Mesenchymal stem cell (in vitro differentiated cells and primary cell): Measurements from ENCODE around the gene KRTAP3-1.

ENCODE experiments used
- DNase-seq: peaks from one replicate; pipeline ENCODE4 v3.0.0-alpha.2; 2013
- H2AFZ ChIP-seq: one replicate; pipeline ENCODE4 v1.6.1; 2013; ENCODE audit warnings: low read depth, mild to moderate bottlenecking, control low read depth, inconsistent platforms, low read length, moderate library complexity
- H2AK5ac ChIP-seq: 2 replicates; pipeline ENCODE4 v1.6.1; 2013; ENCODE audit warnings: low read length, moderate library complexity, mild to moderate bottlenecking, inconsistent platforms; ENCODE audit not compliant: severe bottlenecking
- H2BK120ac ChIP-seq: one replicate; pipeline ENCODE4 v1.6.1; 2013; ENCODE audit warnings: low read depth, mild to moderate bottlenecking, inconsistent platforms, low read length, moderate library complexity
- H2BK12ac ChIP-seq, 2 experiments: one replicate each; pipeline ENCODE4 v1.6.1; 2013; ENCODE audit warnings: inconsistent platforms in 2 of 2, low read length in 2 of 2, mild to moderate bottlenecking in 2 of 2, moderate library complexity in 2 of 2, control low read depth in 1 of 2
- H2BK15ac ChIP-seq: one replicate; pipeline ENCODE4 v1.6.1; 2013; ENCODE audit warnings: mild to moderate bottlenecking, low read depth, inconsistent platforms; ENCODE audit not compliant: poor library complexity, severe bottlenecking
- H2BK5ac ChIP-seq: 2 replicates; pipeline ENCODE4 v1.6.1; 2013; ENCODE audit warnings: low read depth, mild to moderate bottlenecking, low read length, control low read depth, inconsistent platforms; ENCODE audit not compliant: poor library complexity, severe bottlenecking
- H3K14ac ChIP-seq, 2 experiments: one replicate each; pipeline ENCODE4 v1.6.1; 2013; ENCODE audit warnings: inconsistent platforms in 2 of 2, low read length in 2 of 2, control low read depth in 1 of 2, mild to moderate bottlenecking in 1 of 2, moderate library complexity in 1 of 2
- H3K18ac ChIP-seq, 2 experiments: one replicate each; pipeline ENCODE4 v1.6.1; 2013; ENCODE audit warnings: inconsistent platforms in 2 of 2, low read length in 2 of 2, control low read depth in 1 of 2, low read depth in 1 of 2, mild to moderate bottlenecking in 1 of 2
- H3K23ac ChIP-seq, 2 experiments: one replicate each; pipeline ENCODE4 v1.6.1; 2013; ENCODE audit warnings: inconsistent platforms in 2 of 2, low read length in 2 of 2, mild to moderate bottlenecking in 2 of 2, moderate library complexity in 2 of 2, control low read depth in 1 of 2
- H3K27ac ChIP-seq: 2 replicates; pipeline ENCODE4 v1.5.1; 2013; ENCODE audit warnings: mild to moderate bottlenecking, moderate library complexity, low read length, control low read depth, inconsistent platforms; ENCODE audit not compliant: poor library complexity, severe bottlenecking
- H3K27me3 ChIP-seq, 2 experiments: 2 replicates each; pipeline versions ENCODE4 v1.6.1 to v1.7.0; 2013; ENCODE audit warnings: low read length in 2 of 2, mild to moderate bottlenecking in 2 of 2, moderate library complexity in 2 of 2, control low read depth in 1 of 2, inconsistent platforms in 1 of 2; ENCODE audit not compliant: control insufficient read depth in 1 of 2, insufficient read depth in 1 of 2
- H3K36me3 ChIP-seq, 2 experiments: 2 replicates each; pipeline versions ENCODE4 v1.6.1 to v1.7.0; 2013; ENCODE audit warnings: low read length in 2 of 2, control low read depth in 1 of 2, inconsistent platforms in 1 of 2, low read depth in 1 of 2, mild to moderate bottlenecking in 1 of 2; ENCODE audit not compliant: insufficient read depth in 2 of 2, control insufficient read depth in 1 of 2
- H3K4ac ChIP-seq, 2 experiments: one replicate each; pipeline ENCODE4 v1.6.1; 2013; ENCODE audit warnings: inconsistent platforms in 2 of 2, low read length in 2 of 2, mild to moderate bottlenecking in 2 of 2, moderate library complexity in 2 of 2, control low read depth in 1 of 2, low read depth in 1 of 2
- H3K4me1 ChIP-seq: 2 replicates; pipeline ENCODE4 v1.6.1; 2013; ENCODE audit warnings: low read depth, low read length, control low read depth; ENCODE audit not compliant: control insufficient read depth, insufficient read depth
- H3K4me2 ChIP-seq: 2 replicates; pipeline ENCODE4 v1.6.1; 2013; ENCODE audit warnings: low read length, mild to moderate bottlenecking, inconsistent platforms; ENCODE audit not compliant: poor library complexity, severe bottlenecking
- H3K4me3 ChIP-seq, 2 experiments: 2 replicates each; pipeline versions ENCODE4 v1.5.1 to v1.7.0; 2013; ENCODE audit warnings: low read length in 2 of 2, mild to moderate bottlenecking in 2 of 2, control low read depth in 1 of 2, low read depth in 1 of 2; ENCODE audit not compliant: insufficient read depth in 1 of 2
- H3K79me1 ChIP-seq: replicated peaks from 2 replicates; pipeline ENCODE4 v1.6.1; 2013; ENCODE audit warnings: mild to moderate bottlenecking, control low read depth, low read length, inconsistent platforms; ENCODE audit not compliant: poor library complexity, severe bottlenecking
- H3K9ac ChIP-seq: 2 replicates; pipeline ENCODE4 v1.7.0; 2013; ENCODE audit warnings: mild to moderate bottlenecking, low read length, moderate library complexity
- H3K9me3 ChIP-seq: 2 replicates; pipeline ENCODE4 v1.7.0; 2013; ENCODE audit warnings: mild to moderate bottlenecking, low read length; ENCODE audit not compliant: control insufficient read depth
- H4K8ac ChIP-seq: one replicate; pipeline ENCODE4 v1.6.1; 2013; ENCODE audit warnings: inconsistent platforms, mild to moderate bottlenecking, low read length, moderate library complexity
- H4K91ac ChIP-seq: one replicate; pipeline ENCODE4 v1.6.1; 2013; ENCODE audit warnings: mild to moderate bottlenecking, low read length, inconsistent platforms
- WGBS: methylation state at CpG from one replicate; pipeline ENCODE4 v1.1.7; 2013; ENCODE audit warnings: mixed read lengths; 5-methylcytosine and 5-hydroxymethylcytosine counted together

Gene KRTAP3-1

GRCh38 chr17:41010441-41010840 lies 1.5 kb upstream of the KRTAP3-1 start:
- no peak overlapping the region for H3K4me3 ChIP-seq
- no peak overlapping the region for H2BK15ac ChIP-seq
- H3K4me2 ChIP-seq: no peak overlapping the region
- no peak for DNase-seq
- H2BK5ac ChIP-seq: no peak overlapping the region
- no peak overlapping the region for H2BK120ac ChIP-seq
- no peak overlapping the region for H3K23ac ChIP-seq
- no peaks in the 10 kb centered on the region for H3K4me1 ChIP-seq
- H3K18ac ChIP-seq: no peak overlapping the region
- H3K9me3 ChIP-seq: no peaks in the 10 kb centered on the region
- no peaks in the 10 kb centered on the region for H3K79me1 ChIP-seq
- H3K9ac ChIP-seq: no peak overlapping the region
- H2BK12ac ChIP-seq: no peak overlapping the region
- no peak overlapping the region for H2AK5ac ChIP-seq
- H4K91ac ChIP-seq: no peak overlapping the region
- no peaks in the 10 kb centered on the region for H3K36me3 ChIP-seq
- H4K8ac ChIP-seq: no peak overlapping the region
- H2AFZ ChIP-seq: no peak overlapping the region
- H3K14ac ChIP-seq: no peak overlapping the region
- no peak overlapping the region for H3K4ac ChIP-seq
- H3K27me3 ChIP-seq: no peaks in the 10 kb centered on the region
- no peak overlapping the region for H3K27ac ChIP-seq

DNA sequence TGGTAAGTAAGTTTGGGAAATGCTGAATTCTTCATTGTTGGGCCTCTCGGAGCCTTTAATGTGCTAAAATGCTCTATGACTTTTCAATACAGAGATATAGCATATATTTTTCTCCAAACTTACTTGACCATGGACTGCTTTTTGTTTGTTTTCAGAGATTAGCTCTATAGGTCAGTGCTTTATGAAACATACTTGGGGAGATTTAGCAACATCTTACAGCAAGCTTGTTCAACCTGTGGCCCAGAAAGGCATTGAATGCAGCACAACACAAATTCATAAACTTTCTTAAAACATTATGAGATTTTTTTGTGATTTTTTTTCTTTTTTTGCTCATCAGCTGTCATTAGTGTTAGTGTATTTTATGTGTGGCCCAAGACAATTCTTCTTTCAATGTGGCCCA lies 1.0 kb upstream of the KRTAP3-1 start:
- no peaks in the 10 kb centered on the region for H3K9me3 ChIP-seq
- no peaks in the 10 kb centered on the region for H3K4me1 ChIP-seq
- no peak overlapping the region for H2BK5ac ChIP-seq
- H3K4me3 ChIP-seq: no peak overlapping the region
- no CpG with 5 or more reads among the region's 1 CpG for WGBS
- H4K8ac ChIP-seq: no peak overlapping the region
- no peak overlapping the region for H3K14ac ChIP-seq
- H3K4me2 ChIP-seq: no peak overlapping the region
- DNase-seq: no peak
- H3K18ac ChIP-seq: no peak overlapping the region
- no peak overlapping the region for H2BK12ac ChIP-seq
- no peak overlapping the region for H2BK15ac ChIP-seq
- H2AK5ac ChIP-seq: no peak overlapping the region
- H3K27ac ChIP-seq: no peak overlapping the region
- H3K9ac ChIP-seq: no peak overlapping the region
- no peaks in the 10 kb centered on the region for H3K36me3 ChIP-seq
- no peaks in the 10 kb centered on the region for H3K27me3 ChIP-seq
- no peak overlapping the region for H3K4ac ChIP-seq
- no peak overlapping the region for H2BK120ac ChIP-seq
- H2AFZ ChIP-seq: no peak overlapping the region
- H3K23ac ChIP-seq: no peak overlapping the region
- H3K79me1 ChIP-seq: no peaks in the 10 kb centered on the region
- no peak overlapping the region for H4K91ac ChIP-seq

GRCh38 chr17:41009301-41009760 lies 403 bp upstream of the KRTAP3-1 start:
- no peak overlapping the region for H3K14ac ChIP-seq
- WGBS: 50% methylated on average over 1 of the region's 4 CpGs

GRCh38 chr17:41004397-41004796 lies 4.5 kb downstream of the KRTAP3-1 start:
- Histone ChIP-seq H3K23ac (no peak overlapping the region), H3K36me3 (no peaks in the 10 kb centered on the region), H2AK5ac (no peak overlapping the region), H3K27me3 (no peaks in the 10 kb centered on the region), H2AFZ (no peak overlapping the region), H4K8ac (no peak overlapping the region), H3K4me2 (no peak overlapping the region), H2BK12ac (no peak overlapping the region), H3K79me1 (no peaks in the 10 kb centered on the region), H2BK120ac (no peak overlapping the region), H2BK5ac (no peak overlapping the region), H3K4me1 (no peaks in the 10 kb centered on the region), H4K91ac (no peak overlapping the region), H3K4ac (no peak overlapping the region), H3K18ac (no peak overlapping the region), H3K14ac (peak overlapping the region in 1 of 2 experiments; percentile 6), H3K27ac (no peak overlapping the region), H2BK15ac (no peak overlapping the region), H3K4me3 (no peak overlapping the region), H3K9me3 (no peaks in the 10 kb centered on the region), H3K9ac (no peak overlapping the region)
- DNase-seq: no peak
- WGBS: 80% methylated on average over 3 of the region's 3 CpGs

More at GRCh38 chr17:41009301-41009760, 403 bp upstream of the KRTAP3-1 start:
- H2BK5ac ChIP-seq: no peak overlapping the region
- no peak overlapping the region for H3K4me3 ChIP-seq
- H4K8ac ChIP-seq: no peak overlapping the region
- H3K4me2 ChIP-seq: no peak overlapping the region
- H2BK120ac ChIP-seq: no peak overlapping the region
- no peak overlapping the region for H3K27ac ChIP-seq
- no peak overlapping the region for H3K4ac ChIP-seq
- no peak overlapping the region for H4K91ac ChIP-seq
- H3K36me3 ChIP-seq: no peaks in the 10 kb centered on the region
- no peak overlapping the region for H3K18ac ChIP-seq
- no peaks in the 10 kb centered on the region for H3K27me3 ChIP-seq
- H2AK5ac ChIP-seq: no peak overlapping the region
- H2BK15ac ChIP-seq: no peak overlapping the region
- H3K79me1 ChIP-seq: no peaks in the 10 kb centered on the region
- no peak overlapping the region for H3K9ac ChIP-seq
- no peak overlapping the region for H3K23ac ChIP-seq
- DNase-seq: no peak
- H3K4me1 ChIP-seq: no peaks in the 10 kb centered on the region
- no peak overlapping the region for H2AFZ ChIP-seq
- no peak overlapping the region for H2BK12ac ChIP-seq
- no peaks in the 10 kb centered on the region for H3K9me3 ChIP-seq
